Neural crest cell (in vitro differentiated cells): ENCODE results near the gene NRXN3. TPM values are rescaled to one million over a fixed set of nuclear protein-coding genes. Genes with fewer than 3 reads are reported as not detected.

ENCODE experiments used
- DNase-seq: peaks from one replicate; pipeline ENCODE4 v3.0.0; 2021; ENCODE audit warnings: low read depth, mixed read lengths, low spot score
- H3K27ac Mint-ChIP-seq: one replicate; pipeline ENCODE4 v1.8.0; 2021; ENCODE audit warnings: mild to moderate bottlenecking, mixed read lengths; ENCODE audit not compliant: unreplicated experiment
- H3K27me3 Mint-ChIP-seq: 2 replicates; pipeline ENCODE4 v1.8.0; 2021; ENCODE audit warnings: low read depth, mild to moderate bottlenecking, mixed read lengths
- H3K36me3 Mint-ChIP-seq: 2 replicates; pipeline ENCODE4 v1.8.0; 2021; ENCODE audit warnings: low read depth, mild to moderate bottlenecking, mixed read lengths
- H3K4me1 Mint-ChIP-seq: 2 replicates; pipeline ENCODE4 v1.8.0; 2021; ENCODE audit warnings: mixed read lengths
- H3K4me3 Mint-ChIP-seq: one replicate; pipeline ENCODE4 v1.8.0; 2021; ENCODE audit warnings: mild to moderate bottlenecking, mixed read lengths
- H3K9me3 Mint-ChIP-seq: 2 replicates; pipeline ENCODE4 v1.8.0; 2021; ENCODE audit warnings: mixed read lengths
- total RNA-seq: library from RNA; stranded (reverse); gene quantifications from 2 replicates; pipeline ENCODE4 v1.2.1, GENCODE V29; 2021
- TF ChIP-seq, protein P1 (sequence below): fragments of 200-600 bp; sonication (generic); conservative IDR thresholded peaks from 2 replicates; pipeline ENCODE4 v1.5.0; 2021; ENCODE audit warnings: antibody characterized with exemption, mild to moderate bottlenecking

Gene NRXN3
- total RNA-seq, 1 donor from 2014 or later = 2.5 TPM

DNA sequence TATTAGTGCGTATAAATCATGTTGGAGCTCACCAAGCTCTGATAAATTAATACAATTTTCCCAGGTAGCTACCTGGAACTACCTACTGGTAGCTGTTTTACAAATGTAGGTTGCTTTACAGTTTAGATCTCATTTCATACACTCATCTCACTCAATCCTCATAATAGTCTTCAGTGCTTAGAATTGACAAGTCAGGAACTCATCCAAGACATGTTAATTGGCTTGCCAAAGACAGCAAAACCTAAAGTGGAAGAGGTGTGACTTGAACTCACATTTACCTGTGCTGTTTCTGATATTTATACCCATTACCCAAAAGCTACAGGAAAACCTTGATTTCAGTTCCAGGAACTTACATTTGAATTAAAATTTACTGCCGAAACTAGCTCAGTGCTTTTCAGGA, 1744.4 kb downstream of the NRXN3 start:
- peaks cover 10% of the 10 kb centered on the region for H3K9me3 Mint-ChIP-seq
- TF ChIP-seq, protein P1, sequence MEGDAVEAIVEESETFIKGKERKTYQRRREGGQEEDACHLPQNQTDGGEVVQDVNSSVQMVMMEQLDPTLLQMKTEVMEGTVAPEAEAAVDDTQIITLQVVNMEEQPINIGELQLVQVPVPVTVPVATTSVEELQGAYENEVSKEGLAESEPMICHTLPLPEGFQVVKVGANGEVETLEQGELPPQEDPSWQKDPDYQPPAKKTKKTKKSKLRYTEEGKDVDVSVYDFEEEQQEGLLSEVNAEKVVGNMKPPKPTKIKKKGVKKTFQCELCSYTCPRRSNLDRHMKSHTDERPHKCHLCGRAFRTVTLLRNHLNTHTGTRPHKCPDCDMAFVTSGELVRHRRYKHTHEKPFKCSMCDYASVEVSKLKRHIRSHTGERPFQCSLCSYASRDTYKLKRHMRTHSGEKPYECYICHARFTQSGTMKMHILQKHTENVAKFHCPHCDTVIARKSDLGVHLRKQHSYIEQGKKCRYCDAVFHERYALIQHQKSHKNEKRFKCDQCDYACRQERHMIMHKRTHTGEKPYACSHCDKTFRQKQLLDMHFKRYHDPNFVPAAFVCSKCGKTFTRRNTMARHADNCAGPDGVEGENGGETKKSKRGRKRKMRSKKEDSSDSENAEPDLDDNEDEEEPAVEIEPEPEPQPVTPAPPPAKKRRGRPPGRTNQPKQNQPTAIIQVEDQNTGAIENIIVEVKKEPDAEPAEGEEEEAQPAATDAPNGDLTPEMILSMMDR = no peak
- no peak overlapping the region for H3K27ac Mint-ChIP-seq
- H3K27me3 Mint-ChIP-seq = no peaks in the 10 kb centered on the region
- no peak overlapping the region for H3K4me3 Mint-ChIP-seq
- no peak for DNase-seq
- no peaks in the 10 kb centered on the region for H3K36me3 Mint-ChIP-seq
- H3K4me1 Mint-ChIP-seq = no peaks in the 10 kb centered on the region

DNA sequence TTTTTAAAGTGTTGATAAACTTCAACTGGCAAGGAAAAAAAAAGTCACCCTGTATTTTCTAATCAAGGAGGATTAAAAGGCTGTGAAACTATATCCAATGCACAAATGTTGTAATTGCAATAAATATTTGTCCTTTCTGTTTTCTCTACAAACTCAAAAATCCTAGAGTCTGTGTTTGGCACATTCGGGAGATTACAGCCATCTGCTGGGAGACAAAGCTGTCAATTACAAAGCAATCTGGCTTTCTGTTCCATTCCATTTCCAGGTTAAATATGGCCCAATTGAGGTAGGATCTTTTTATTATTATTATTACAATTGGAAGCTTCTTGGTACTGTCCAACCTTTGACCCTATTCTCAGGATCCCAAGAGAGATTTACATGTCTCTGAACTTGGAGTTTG, 1745.2 kb downstream of the NRXN3 start:
- no peaks in the 10 kb centered on the region for H3K36me3 Mint-ChIP-seq
- no peaks in the 10 kb centered on the region for H3K27me3 Mint-ChIP-seq
- TF ChIP-seq, protein P1 = no peak

DNA sequence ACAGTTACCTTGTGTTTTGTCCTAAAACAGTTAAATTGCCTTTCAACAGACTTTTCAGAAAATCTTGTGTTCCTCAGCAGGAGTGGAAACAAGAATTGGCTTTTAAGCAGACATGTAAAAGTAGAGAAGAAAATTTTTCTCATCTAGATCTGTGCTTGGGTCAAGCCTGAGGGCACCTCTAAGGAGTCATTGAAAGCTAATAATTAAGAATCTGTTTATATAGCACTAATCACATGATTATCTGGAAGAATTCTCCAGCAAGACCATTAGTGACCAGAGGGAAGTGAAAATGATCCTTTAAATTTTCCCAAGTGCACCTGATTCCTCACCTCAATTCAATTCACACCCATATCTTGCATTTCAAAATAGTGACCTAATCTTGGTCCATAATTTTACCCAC, 1746.1 kb downstream of the NRXN3 start:
- H3K9me3 Mint-ChIP-seq = peaks cover 10% of the 10 kb centered on the region
- H3K4me3 Mint-ChIP-seq = no peak overlapping the region
- H3K36me3 Mint-ChIP-seq = no peaks in the 10 kb centered on the region
- H3K27me3 Mint-ChIP-seq = no peaks in the 10 kb centered on the region
- no peak for DNase-seq
- no peaks in the 10 kb centered on the region for H3K4me1 Mint-ChIP-seq
- no peak overlapping the region for H3K27ac Mint-ChIP-seq
- TF ChIP-seq, protein P1 = no peak

More for the DNA sequence above, 1745.2 kb downstream of the NRXN3 start:
- H3K9me3 Mint-ChIP-seq = peaks cover 10% of the 10 kb centered on the region
- H3K27ac Mint-ChIP-seq = no peak overlapping the region
- H3K4me1 Mint-ChIP-seq = no peaks in the 10 kb centered on the region
- DNase-seq = no peak
- H3K4me3 Mint-ChIP-seq = no peak overlapping the region

DNA sequence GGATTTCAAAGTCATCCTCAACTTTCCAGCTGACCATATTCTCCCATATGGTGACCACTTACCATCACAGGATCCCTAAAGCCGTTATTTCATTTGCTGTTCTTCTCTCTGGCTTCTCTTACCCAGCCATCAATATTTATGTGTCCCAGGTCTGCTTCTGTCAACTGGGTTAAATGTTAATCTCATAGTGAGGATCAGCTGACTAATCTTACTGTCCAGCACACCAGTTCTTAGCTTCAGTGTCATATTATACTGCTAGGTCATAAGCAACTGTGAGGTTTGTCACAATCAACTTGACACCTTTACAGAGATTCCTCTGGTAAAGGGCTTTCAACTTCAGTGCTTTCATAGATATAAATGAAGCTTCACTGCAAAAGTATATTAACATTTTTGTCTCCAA, 1746.7 kb downstream of the NRXN3 start:
- Mint-ChIP-seq H3K27me3 (no peaks in the 10 kb centered on the region), H3K36me3 (no peaks in the 10 kb centered on the region), H3K9me3 (peaks cover 10% of the 10 kb centered on the region), H3K4me1 (no peaks in the 10 kb centered on the region), H3K4me3 (no peak overlapping the region), H3K27ac (no peak overlapping the region)
- no peak for DNase-seq
- TF ChIP-seq, protein P1 = no peak
